ENCODE measurements around the gene ADCY3.

- TF ChIP-seq CTCF (conservative IDR thresholded peaks at IDR 0.05 in 1 of 2, IDR thresholded peaks at IDR 0.05 in 1 of 2; ENCODE audit: extremely low read depth in 1 of 2, insufficient read depth in 1 of 2, low read depth in 1 of 2, low read length in 2 of 2) (no peak), EZH2 (IDR thresholded peaks at IDR 0.05; ENCODE audit: borderline replicate concordance, low read length) (no peak)
Measured at GRCh38 chr2:24857746-24858145, 62.3 kb downstream of the ADCY3 start.
